MM.1S (cell line): ENCODE results near the gene CROCC2.

Source experiments
- DNase-seq: peaks from one replicate; pipeline ENCODE4 v3.0.0-alpha.2; 2015
- H2AFZ ChIP-seq: fragments of 300-600 bp; sonication (generic); 2 replicates; pipeline ENCODE4 v1.6.0; 2016; ENCODE audit warnings: antibody characterized with exemption, low read length
- H3F3A ChIP-seq: fragments of 300-600 bp; sonication (generic); 2 replicates; pipeline ENCODE4 v1.6.1; 2016; ENCODE audit warnings: mild to moderate bottlenecking, antibody characterized with exemption, low read length, moderate library complexity, mixed read lengths; ENCODE audit not compliant: insufficient read depth
- H3K27ac ChIP-seq: fragments of 300-600 bp; sonication (generic); 2 replicates; pipeline ENCODE4 v1.5.1; 2016; ENCODE audit warnings: mild to moderate bottlenecking, low read length
- H3K27me3 ChIP-seq: fragments of 300-600 bp; sonication (generic); replicated peaks from 2 replicates; pipeline ENCODE4 v1.6.0; 2016; ENCODE audit warnings: low read length; ENCODE audit not compliant: insufficient read depth
- H3K36me3 ChIP-seq: fragments of 300-600 bp; sonication (generic); replicated peaks from 2 replicates; pipeline ENCODE4 v1.6.1; 2016; ENCODE audit warnings: mild to moderate bottlenecking, low read length, mixed read lengths; ENCODE audit not compliant: insufficient read depth
- H3K4me1 ChIP-seq: fragments of 300-600 bp; sonication (generic); 2 replicates; pipeline ENCODE4 v1.6.1; 2016; ENCODE audit warnings: low read length, mixed read lengths
- H3K4me2 ChIP-seq: fragments of 300-600 bp; sonication (generic); 2 replicates; pipeline ENCODE4 v1.6.0; 2016; ENCODE audit warnings: low read depth, low read length
- H3K4me3 ChIP-seq: fragments of 300-600 bp; sonication (generic); 2 replicates; pipeline ENCODE4 v1.5.1; 2016; ENCODE audit warnings: low read length, mixed read lengths
- H3K79me2 ChIP-seq: fragments of 300-600 bp; sonication (generic); 2 replicates; pipeline ENCODE4 v1.6.1; 2016; ENCODE audit warnings: mixed run types, low read length, mixed read lengths
- H3K9ac ChIP-seq: fragments of 300-600 bp; sonication (generic); 2 replicates; pipeline ENCODE4 v1.6.1; 2016; ENCODE audit warnings: low read length, mixed read lengths
- H3K9me2 ChIP-seq: fragments of 300-600 bp; sonication (generic); replicated peaks from 2 replicates; pipeline ENCODE4 v1.6.1; 2016; ENCODE audit warnings: mild to moderate bottlenecking, low read length, mixed read lengths; ENCODE audit not compliant: insufficient read depth
- H3K9me3 ChIP-seq: fragments of 300-600 bp; sonication (generic); replicated peaks from 2 replicates; pipeline ENCODE4 v1.6.1; 2016; ENCODE audit warnings: mild to moderate bottlenecking, low read length, mixed read lengths; ENCODE audit not compliant: insufficient read depth
- H4K20me1 ChIP-seq: fragments of 300-600 bp; sonication (generic); 2 replicates; pipeline ENCODE4 v1.6.1; 2016; ENCODE audit warnings: mild to moderate bottlenecking, low read length, moderate library complexity, mixed read lengths; ENCODE audit not compliant: insufficient read depth
- CTCF ChIP-seq: fragments of 300-600 bp; sonication (generic); IDR thresholded peaks from 2 replicates; pipeline ENCODE4 v1.5.1; 2016; ENCODE audit warnings: antibody characterized with exemption, low read length, mixed read lengths
- EZH2 ChIP-seq: fragments of 300-600 bp; sonication (generic); optimal IDR thresholded peaks from 2 replicates; pipeline ENCODE3; 2017; ENCODE audit warnings: low read depth, mild to moderate bottlenecking, antibody characterized with exemption, low read length, mixed read lengths
- EZH2phosphoT487 ChIP-seq: fragments of 300-600 bp; sonication (generic); IDR thresholded peaks from 2 replicates; pipeline ENCODE4 v1.6.1; 2018; ENCODE audit warnings: antibody characterized with exemption, low read length

CROCC2 gene

GRCh38 chr2:240960309-240960970 lies 54.3 kb downstream of the CROCC2 start:
- Histone ChIP-seq H2AFZ (no peak overlapping the region), H3K79me2 (no peaks in the 10 kb centered on the region), H3K4me3 (no peak overlapping the region), H3K27me3 (peaks cover 43% of the 10 kb centered on the region), H3F3A (no peaks in the 10 kb centered on the region), H3K9me2 (no peaks in the 10 kb centered on the region), H3K4me2 (no peak overlapping the region), H3K9ac (no peak overlapping the region), H3K27ac (no peak overlapping the region), H3K36me3 (no peaks in the 10 kb centered on the region), H3K9me3 (no peaks in the 10 kb centered on the region), H4K20me1 (no peaks in the 10 kb centered on the region), H3K4me1 (no peaks in the 10 kb centered on the region)
- TF ChIP-seq CTCF (no peak), EZH2phosphoT487 (no peak), EZH2 (no peak)
- no peak for DNase-seq

DNA sequence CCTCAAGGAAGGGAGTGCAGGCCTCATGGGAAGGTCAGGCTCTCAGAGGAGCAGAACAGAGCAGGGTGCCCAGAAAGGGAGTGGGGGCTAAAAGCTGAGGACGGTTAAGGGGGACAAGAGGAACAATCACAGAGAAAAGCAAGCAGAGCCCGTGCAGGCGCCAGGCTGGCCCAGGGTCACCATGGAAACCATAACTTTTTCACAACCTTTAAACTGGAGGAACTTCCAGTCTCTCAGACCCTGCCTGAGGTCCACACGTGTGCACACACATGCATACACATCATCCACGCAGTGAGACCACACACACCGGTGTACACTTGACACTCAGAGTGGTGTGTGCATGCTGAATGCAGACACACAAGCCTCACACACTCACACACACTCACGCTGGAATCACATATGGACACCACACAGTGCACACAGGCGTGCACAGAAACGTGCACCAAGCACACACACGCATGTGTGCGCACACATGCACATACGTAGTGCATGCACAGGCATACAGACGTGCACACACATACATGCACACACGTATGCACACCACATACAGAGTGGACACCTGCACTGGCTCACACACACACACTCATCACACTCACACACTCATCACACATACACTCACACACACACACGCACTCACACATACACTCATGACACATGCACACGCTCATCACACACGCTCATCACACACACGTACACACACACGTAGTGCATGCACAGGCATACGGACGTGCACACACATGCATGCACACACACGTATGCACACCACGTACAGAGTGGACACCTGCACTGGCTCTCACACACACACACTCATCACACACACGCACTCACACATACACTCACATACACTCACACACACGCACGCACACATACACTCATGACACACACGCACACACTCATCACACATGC lies 55.1 kb downstream of the CROCC2 start:
- H3K27me3 ChIP-seq = peaks cover 38% of the 10 kb centered on the region
- H3K9me2 ChIP-seq = no peaks in the 10 kb centered on the region
- H3K4me1 ChIP-seq = no peaks in the 10 kb centered on the region
- DNase-seq = no peak
- no peaks in the 10 kb centered on the region for H3K36me3 ChIP-seq
- no peaks in the 10 kb centered on the region for H3F3A ChIP-seq
- no peaks in the 10 kb centered on the region for H4K20me1 ChIP-seq
- no peak overlapping the region for H3K9ac ChIP-seq
- no peak overlapping the region for H3K4me3 ChIP-seq
- TF ChIP-seq EZH2phosphoT487 (no peak), CTCF (no peak), EZH2 (no peak)
- H2AFZ ChIP-seq = no peak overlapping the region
- no peak overlapping the region for H3K4me2 ChIP-seq
- H3K79me2 ChIP-seq = no peaks in the 10 kb centered on the region
- no peaks in the 10 kb centered on the region for H3K9me3 ChIP-seq
- no peak overlapping the region for H3K27ac ChIP-seq

DNA sequence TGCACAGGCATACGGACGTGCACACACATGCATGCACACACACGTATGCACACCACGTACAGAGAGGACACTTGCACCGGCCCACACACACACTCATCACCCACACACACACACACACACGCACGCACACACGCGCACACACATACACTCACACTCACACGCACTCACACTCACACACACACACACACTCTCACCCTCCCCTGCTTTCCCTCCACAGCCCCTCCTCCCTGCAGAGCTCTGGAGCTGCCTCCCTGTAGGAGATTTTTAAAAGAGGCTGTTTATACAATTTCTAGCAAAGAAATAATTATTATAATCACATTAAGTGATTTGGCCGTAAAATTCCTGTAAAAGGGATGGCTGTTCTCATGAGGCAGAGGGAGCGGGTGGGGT lies 55.8 kb downstream of the CROCC2 start:
- Histone ChIP-seq H3K4me1 (no peaks in the 10 kb centered on the region), H3K79me2 (no peaks in the 10 kb centered on the region), H4K20me1 (no peaks in the 10 kb centered on the region), H3K9me2 (no peaks in the 10 kb centered on the region), H3K27ac (no peak overlapping the region), H3K9me3 (no peaks in the 10 kb centered on the region), H3F3A (no peaks in the 10 kb centered on the region), H3K4me2 (no peak overlapping the region), H3K4me3 (no peak overlapping the region), H3K9ac (no peak overlapping the region), H3K36me3 (no peaks in the 10 kb centered on the region), H2AFZ (no peak overlapping the region), H3K27me3 (peaks cover 31% of the 10 kb centered on the region)
- no peak for DNase-seq
- no peak for TF ChIP-seq EZH2
- TF ChIP-seq EZH2phosphoT487 = no peak
- TF ChIP-seq CTCF = no peak
